HEK293 (cell line): ENCODE data around the gene LY6G6F.
A peak's percentile ranks its signal among the peaks of the same experiment; 100 is the strongest.

Experiments used
- CTCF ChIA-PET: fragments of 350-600 bp; formaldehyde crosslinking; extraction: SDS; loops from one replicate; lab custom pipeline; 2021; ENCODE audit warnings: antibody characterized with exemption; lab: Yijun Ruan, JAX
- POLR2A ChIA-PET: fragments of 300-600 bp; formaldehyde crosslinking; extraction: SDS; loops from one replicate; lab custom pipeline; 2020; ENCODE audit warnings: antibody characterized with exemption, inconsistent platforms; lab: Yijun Ruan, JAX
- H3K27ac ChIP-seq: fragments of 200-500 bp; sonication (Bioruptor generic); 2 replicates; pipeline ENCODE4 v1.5.1; 2014; ENCODE audit warnings: low read depth, low read length, control low read depth, inconsistent platforms; ENCODE audit errors: extremely low read depth
- H3K36me3 ChIP-seq, 2 experiments: fragments of 200-500 bp in 1 of 2; sonication (Bioruptor generic) in 1 of 2; 1 replicate in 1 of 2; 2 replicates in 1 of 2; pipeline ENCODE4 v1.5.1; 2014 to 2017; ENCODE audit warnings: inconsistent platforms in 2 of 2, low read length in 2 of 2; ENCODE audit not compliant: control insufficient read depth in 2 of 2, insufficient read depth in 1 of 2
- H3K4me1 ChIP-seq: fragments of 200-500 bp; sonication (Bioruptor generic); 2 replicates; pipeline ENCODE4 v1.5.1; 2014; ENCODE audit warnings: mild to moderate bottlenecking, low read length, inconsistent platforms; ENCODE audit not compliant: control insufficient read depth, insufficient read depth
- H3K4me3 ChIP-seq: 2 replicates; pipeline ENCODE4 v1.5.1; 2011; ENCODE audit warnings: low read depth, mild to moderate bottlenecking, control low read depth, low read length, moderate library complexity
- H3K9me3 ChIP-seq: fragments of 200-500 bp; sonication (Bioruptor generic); 2 replicates; pipeline ENCODE4 v1.5.1; 2014; ENCODE audit warnings: low read depth, low read length, inconsistent platforms; ENCODE audit not compliant: control insufficient read depth, insufficient read depth
- ELK4 ChIP-seq: IDR thresholded peaks from 2 replicates; pipeline ENCODE4 v1.6.1; 2011; ENCODE audit warnings: mild to moderate bottlenecking, low read depth, low read length, borderline replicate concordance
- OVOL3 ChIP-seq: fragments of 450-650 bp; formaldehyde crosslinking; IDR thresholded peaks from 2 replicates; pipeline ENCODE4 v1.5.1; 2016; ENCODE audit warnings: missing biosample characterization, missing genetic modification characterization
- PRDM1 ChIP-seq: fragments of 450-650 bp; formaldehyde crosslinking; IDR thresholded peaks from 2 replicates; pipeline ENCODE4; 2016; ENCODE audit warnings: missing biosample characterization, missing genetic modification characterization
- PRDM6 ChIP-seq: fragments of 450-650 bp; formaldehyde crosslinking; IDR thresholded peaks from 2 replicates; pipeline ENCODE4 v1.5.1; 2017; ENCODE audit warnings: missing biosample characterization, missing genetic modification characterization
- SP7 ChIP-seq: fragments of 450-650 bp; formaldehyde crosslinking; IDR thresholded peaks from 2 replicates; pipeline ENCODE4 v1.5.1; 2016; ENCODE audit warnings: missing biosample characterization, missing genetic modification characterization
- WT1 ChIP-seq: fragments of 450-650 bp; formaldehyde crosslinking; IDR thresholded peaks from 2 replicates; pipeline ENCODE4 v1.5.1; 2016; ENCODE audit warnings: missing biosample characterization, missing genetic modification characterization
- ZBTB17 ChIP-seq: fragments of 450-650 bp; formaldehyde crosslinking; IDR thresholded peaks from 2 replicates; pipeline ENCODE4 v1.5.1; 2016; ENCODE audit warnings: missing biosample characterization, missing genetic modification characterization
- ZFP3 ChIP-seq: fragments of 450-650 bp; formaldehyde crosslinking; IDR thresholded peaks from 2 replicates; pipeline ENCODE4 v1.5.1; 2016; ENCODE audit warnings: low read depth, missing biosample characterization, missing genetic modification characterization
- ZNF132 ChIP-seq: fragments of 450-650 bp; formaldehyde crosslinking; IDR thresholded peaks from 2 replicates; pipeline ENCODE4 v1.5.1; 2017; ENCODE audit warnings: missing biosample characterization, missing genetic modification characterization, borderline replicate concordance
- ZNF133 ChIP-seq: fragments of 450-650 bp; formaldehyde crosslinking; IDR thresholded peaks from 2 replicates; pipeline ENCODE4 v1.5.1; 2016; ENCODE audit warnings: missing biosample characterization, missing genetic modification characterization
- ZNF184 ChIP-seq: fragments of 450-650 bp; IDR thresholded peaks from 2 replicates; pipeline ENCODE4 v1.5.1; 2018; ENCODE audit warnings: missing biosample characterization, mild to moderate bottlenecking, missing genetic modification characterization
- ZNF2 ChIP-seq: fragments of 450-650 bp; formaldehyde crosslinking; IDR thresholded peaks from 2 replicates; pipeline ENCODE4 v1.5.1; 2016; ENCODE audit warnings: missing biosample characterization, missing genetic modification characterization
- ZNF366 ChIP-seq: fragments of 450-650 bp; formaldehyde crosslinking; conservative IDR thresholded peaks from 2 replicates; pipeline ENCODE4 v1.5.1; 2016; ENCODE audit warnings: missing biosample characterization, missing genetic modification characterization
- ZNF391 ChIP-seq: fragments of 450-650 bp; formaldehyde crosslinking; IDR thresholded peaks from 2 replicates; pipeline ENCODE4 v1.5.1; 2016; ENCODE audit warnings: low read depth, missing biosample characterization, missing genetic modification characterization, borderline replicate concordance
- ZNF473 ChIP-seq: fragments of 450-650 bp; formaldehyde crosslinking; IDR thresholded peaks from 2 replicates; pipeline ENCODE4 v1.5.1; 2017; ENCODE audit warnings: missing biosample characterization, missing genetic modification characterization
- ZNF600 ChIP-seq: fragments of 450-650 bp; formaldehyde crosslinking; IDR thresholded peaks from 2 replicates; pipeline ENCODE4 v1.5.1; 2016; ENCODE audit warnings: missing biosample characterization, missing genetic modification characterization
- TF ChIP-seq, protein P1 (sequence below): fragments of 450-650 bp; formaldehyde crosslinking; IDR thresholded peaks from 2 replicates; pipeline ENCODE4 v1.5.1; 2016; ENCODE audit warnings: missing biosample characterization, missing genetic modification characterization, borderline replicate concordance
- TF ChIP-seq, protein P2 (sequence below): fragments of 450-650 bp; formaldehyde crosslinking; IDR thresholded peaks from 2 replicates; pipeline ENCODE4 v1.5.1; 2016; ENCODE audit warnings: missing biosample characterization, missing genetic modification characterization
- TF ChIP-seq, protein P3 (sequence below): fragments of 450-650 bp; formaldehyde crosslinking; IDR thresholded peaks from 2 replicates; pipeline ENCODE4 v1.5.1; 2017; ENCODE audit warnings: missing biosample characterization, missing genetic modification characterization

The LY6G6F gene

DNA sequence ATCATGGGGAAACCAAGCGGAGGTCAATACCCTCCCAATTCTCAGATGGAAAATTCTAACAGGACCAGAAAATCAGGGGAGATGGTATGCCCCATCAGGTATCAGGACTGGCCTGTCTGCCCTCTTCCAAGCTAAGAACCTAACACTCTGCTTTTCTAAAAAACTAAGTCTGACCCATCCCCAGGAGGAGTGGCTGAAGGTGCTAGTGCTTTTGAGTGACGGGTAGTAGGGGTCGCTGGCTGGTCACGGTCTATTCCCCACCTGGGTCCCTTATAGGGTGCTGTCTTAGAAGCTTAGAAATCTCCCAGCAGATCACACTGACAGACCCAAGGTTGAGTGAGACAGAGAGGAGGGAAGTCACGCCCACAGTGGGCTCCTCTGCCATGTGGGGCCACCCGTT, 13.1 kb upstream of the LY6G6F start:
- Histone ChIP-seq H3K4me3 (no peak overlapping the region), H3K9me3 (no peaks in the 10 kb centered on the region), H3K27ac (no peak overlapping the region), H3K36me3 (peaks cover 4 to 66% of the 10 kb centered on the region in 2 experiments; a peak in 2 of 3 replicates), H3K4me1 (no peaks in the 10 kb centered on the region)
- POLR2A ChIA-PET: interaction anchor here (0.5 to 4.0 kb wide), 7 partner anchors 10 to 169 kb away, joined by 3 to 30 read pairs (median 4); partner anchors contain the start of genes ABHD16A, LY6G5C and NEU1
- CTCF ChIA-PET: interaction anchor here (0.8 to 1.0 kb wide), 2 partner anchors 9 to 98 kb away, joined by 3 read pairs; no protein-coding TSS in a partner anchor
- TF ChIP-seq ZNF132 (tag by site-specific recombination): no peak
- TF ChIP-seq PRDM6: no peak
- no peak for TF ChIP-seq ZNF473 (tag by site-specific recombination)
- TF ChIP-seq ZFP3 (tag by site-specific recombination): no peak
- TF ChIP-seq ELK4: no peak
- TF ChIP-seq ZNF133: no peak
- TF ChIP-seq, protein P1, sequence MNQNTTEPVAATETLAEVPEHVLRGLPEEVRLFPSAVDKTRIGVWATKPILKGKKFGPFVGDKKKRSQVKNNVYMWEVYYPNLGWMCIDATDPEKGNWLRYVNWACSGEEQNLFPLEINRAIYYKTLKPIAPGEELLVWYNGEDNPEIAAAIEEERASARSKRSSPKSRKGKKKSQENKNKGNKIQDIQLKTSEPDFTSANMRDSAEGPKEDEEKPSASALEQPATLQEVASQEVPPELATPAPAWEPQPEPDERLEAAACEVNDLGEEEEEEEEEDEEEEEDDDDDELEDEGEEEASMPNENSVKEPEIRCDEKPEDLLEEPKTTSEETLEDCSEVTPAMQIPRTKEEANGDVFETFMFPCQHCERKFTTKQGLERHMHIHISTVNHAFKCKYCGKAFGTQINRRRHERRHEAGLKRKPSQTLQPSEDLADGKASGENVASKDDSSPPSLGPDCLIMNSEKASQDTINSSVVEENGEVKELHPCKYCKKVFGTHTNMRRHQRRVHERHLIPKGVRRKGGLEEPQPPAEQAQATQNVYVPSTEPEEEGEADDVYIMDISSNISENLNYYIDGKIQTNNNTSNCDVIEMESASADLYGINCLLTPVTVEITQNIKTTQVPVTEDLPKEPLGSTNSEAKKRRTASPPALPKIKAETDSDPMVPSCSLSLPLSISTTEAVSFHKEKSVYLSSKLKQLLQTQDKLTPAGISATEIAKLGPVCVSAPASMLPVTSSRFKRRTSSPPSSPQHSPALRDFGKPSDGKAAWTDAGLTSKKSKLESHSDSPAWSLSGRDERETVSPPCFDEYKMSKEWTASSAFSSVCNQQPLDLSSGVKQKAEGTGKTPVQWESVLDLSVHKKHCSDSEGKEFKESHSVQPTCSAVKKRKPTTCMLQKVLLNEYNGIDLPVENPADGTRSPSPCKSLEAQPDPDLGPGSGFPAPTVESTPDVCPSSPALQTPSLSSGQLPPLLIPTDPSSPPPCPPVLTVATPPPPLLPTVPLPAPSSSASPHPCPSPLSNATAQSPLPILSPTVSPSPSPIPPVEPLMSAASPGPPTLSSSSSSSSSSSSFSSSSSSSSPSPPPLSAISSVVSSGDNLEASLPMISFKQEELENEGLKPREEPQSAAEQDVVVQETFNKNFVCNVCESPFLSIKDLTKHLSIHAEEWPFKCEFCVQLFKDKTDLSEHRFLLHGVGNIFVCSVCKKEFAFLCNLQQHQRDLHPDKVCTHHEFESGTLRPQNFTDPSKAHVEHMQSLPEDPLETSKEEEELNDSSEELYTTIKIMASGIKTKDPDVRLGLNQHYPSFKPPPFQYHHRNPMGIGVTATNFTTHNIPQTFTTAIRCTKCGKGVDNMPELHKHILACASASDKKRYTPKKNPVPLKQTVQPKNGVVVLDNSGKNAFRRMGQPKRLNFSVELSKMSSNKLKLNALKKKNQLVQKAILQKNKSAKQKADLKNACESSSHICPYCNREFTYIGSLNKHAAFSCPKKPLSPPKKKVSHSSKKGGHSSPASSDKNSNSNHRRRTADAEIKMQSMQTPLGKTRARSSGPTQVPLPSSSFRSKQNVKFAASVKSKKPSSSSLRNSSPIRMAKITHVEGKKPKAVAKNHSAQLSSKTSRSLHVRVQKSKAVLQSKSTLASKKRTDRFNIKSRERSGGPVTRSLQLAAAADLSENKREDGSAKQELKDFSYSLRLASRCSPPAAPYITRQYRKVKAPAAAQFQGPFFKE (tag by site-specific recombination): no peak
- no peak for TF ChIP-seq WT1 (tag by site-specific recombination)
- no peak for TF ChIP-seq ZNF184
- TF ChIP-seq, protein P2, sequence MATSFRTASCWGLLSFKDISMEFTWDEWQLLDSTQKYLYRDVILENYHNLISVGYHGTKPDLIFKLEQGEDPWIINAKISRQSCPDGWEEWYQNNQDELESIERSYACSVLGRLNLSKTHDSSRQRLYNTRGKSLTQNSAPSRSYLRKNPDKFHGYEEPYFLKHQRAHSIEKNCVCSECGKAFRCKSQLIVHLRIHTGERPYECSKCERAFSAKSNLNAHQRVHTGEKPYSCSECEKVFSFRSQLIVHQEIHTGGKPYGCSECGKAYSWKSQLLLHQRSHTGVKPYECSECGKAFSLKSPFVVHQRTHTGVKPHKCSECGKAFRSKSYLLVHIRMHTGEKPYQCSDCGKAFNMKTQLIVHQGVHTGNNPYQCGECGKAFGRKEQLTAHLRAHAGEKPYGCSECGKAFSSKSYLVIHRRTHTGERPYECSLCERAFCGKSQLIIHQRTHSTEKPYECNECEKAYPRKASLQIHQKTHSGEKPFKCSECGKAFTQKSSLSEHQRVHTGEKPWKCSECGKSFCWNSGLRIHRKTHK: no peak
- TF ChIP-seq ZNF2 (tag by site-specific recombination): no peak

GRCh38 chr6:31697555-31697954, 9.1 kb upstream of the LY6G6F start:
- Histone ChIP-seq H3K9me3 (no peaks in the 10 kb centered on the region), H3K4me3 (no peak overlapping the region), H3K27ac (no peak overlapping the region), H3K4me1 (no peaks in the 10 kb centered on the region), H3K36me3 (peaks cover 4 to 42% of the 10 kb centered on the region in 2 experiments; a peak in 2 of 3 replicates)
- ChIA-PET POLR2A (interaction anchor here (0.5 kb wide), 1 partner anchor 138 kb away, joined by 4 read pairs; no protein-coding TSS in a partner anchor), CTCF (interaction anchor here (0.7 to 1.0 kb wide), 2 partner anchors 8 to 151 kb away, joined by 3 to 4 read pairs; partner anchors contain the start of gene ATP6V1G2)
- TF ChIP-seq SP7 (0 out of 2 replicates have a peak, but pooled peaks have one; percentile 20), OVOL3 (tag by site-specific recombination) (no peak), ZNF600 (tag by site-specific recombination) (peak; percentile 64; the same call in 1 of the 2 replicates), ZBTB17 (tag by site-specific recombination) (peak; percentile 58; the same call in 1 of the 2 replicates), PRDM1 (tag by site-specific recombination) (peak; percentile 100), ZNF391 (tag by site-specific recombination) (no peak), ZNF366 (peak; percentile 33)
- TF ChIP-seq, protein P3, sequence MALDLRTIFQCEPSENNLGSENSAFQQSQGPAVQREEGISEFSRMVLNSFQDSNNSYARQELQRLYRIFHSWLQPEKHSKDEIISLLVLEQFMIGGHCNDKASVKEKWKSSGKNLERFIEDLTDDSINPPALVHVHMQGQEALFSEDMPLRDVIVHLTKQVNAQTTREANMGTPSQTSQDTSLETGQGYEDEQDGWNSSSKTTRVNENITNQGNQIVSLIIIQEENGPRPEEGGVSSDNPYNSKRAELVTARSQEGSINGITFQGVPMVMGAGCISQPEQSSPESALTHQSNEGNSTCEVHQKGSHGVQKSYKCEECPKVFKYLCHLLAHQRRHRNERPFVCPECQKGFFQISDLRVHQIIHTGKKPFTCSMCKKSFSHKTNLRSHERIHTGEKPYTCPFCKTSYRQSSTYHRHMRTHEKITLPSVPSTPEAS: no peak
